Prostate gland (tissue), 2 donors: ENCODE measurements around the gene EGLN3.

ENCODE experiments used
- POLR2A ChIP-seq: fragments of 450-650 bp; IDR thresholded peaks from one replicate; pipeline ENCODE4 v1.6.1; 2016; ENCODE audit warnings: antibody characterized with exemption, mild to moderate bottlenecking
- TF ChIP-seq, protein P1 (sequence below), 4 experiments: fragments of 200-600 bp in 2 of 4; fragments of 450-650 bp in 2 of 4; sonication (generic) in 2 of 4; IDR thresholded peaks; 1 replicate in 3 of 4; 2 replicates in 1 of 4; pipeline ENCODE4 v1.5.1; 2016 to 2019; ENCODE audit warnings: antibody characterized with exemption in 4 of 4, mild to moderate bottlenecking in 2 of 4, moderate library complexity in 2 of 4

DNA sequence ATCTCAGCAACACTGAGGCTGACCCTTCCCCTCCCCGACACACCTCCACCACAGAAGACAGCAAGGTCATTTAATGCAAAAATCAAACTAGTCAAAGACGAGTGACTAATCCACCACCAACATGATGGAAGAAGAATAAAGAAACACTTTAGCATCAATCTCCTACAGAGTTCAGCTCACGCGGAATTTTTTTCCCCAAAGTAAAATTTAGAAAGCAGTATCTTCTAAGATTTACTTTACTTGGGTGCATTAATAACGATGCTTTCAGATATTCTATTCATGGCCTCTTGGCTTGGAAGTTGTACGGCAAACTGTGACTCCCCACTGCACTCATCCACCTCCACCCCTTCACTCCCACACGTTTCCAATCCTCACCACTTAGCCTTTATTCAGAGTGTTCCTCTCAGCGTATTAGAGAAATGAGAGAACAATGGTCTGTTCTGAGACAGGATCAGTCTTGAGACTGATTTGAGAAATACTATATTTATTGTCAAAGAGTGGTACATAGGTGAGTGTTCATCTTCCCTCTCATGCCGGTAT, 1.9 kb downstream of the EGLN3 start:
- TF ChIP-seq, protein P1, sequence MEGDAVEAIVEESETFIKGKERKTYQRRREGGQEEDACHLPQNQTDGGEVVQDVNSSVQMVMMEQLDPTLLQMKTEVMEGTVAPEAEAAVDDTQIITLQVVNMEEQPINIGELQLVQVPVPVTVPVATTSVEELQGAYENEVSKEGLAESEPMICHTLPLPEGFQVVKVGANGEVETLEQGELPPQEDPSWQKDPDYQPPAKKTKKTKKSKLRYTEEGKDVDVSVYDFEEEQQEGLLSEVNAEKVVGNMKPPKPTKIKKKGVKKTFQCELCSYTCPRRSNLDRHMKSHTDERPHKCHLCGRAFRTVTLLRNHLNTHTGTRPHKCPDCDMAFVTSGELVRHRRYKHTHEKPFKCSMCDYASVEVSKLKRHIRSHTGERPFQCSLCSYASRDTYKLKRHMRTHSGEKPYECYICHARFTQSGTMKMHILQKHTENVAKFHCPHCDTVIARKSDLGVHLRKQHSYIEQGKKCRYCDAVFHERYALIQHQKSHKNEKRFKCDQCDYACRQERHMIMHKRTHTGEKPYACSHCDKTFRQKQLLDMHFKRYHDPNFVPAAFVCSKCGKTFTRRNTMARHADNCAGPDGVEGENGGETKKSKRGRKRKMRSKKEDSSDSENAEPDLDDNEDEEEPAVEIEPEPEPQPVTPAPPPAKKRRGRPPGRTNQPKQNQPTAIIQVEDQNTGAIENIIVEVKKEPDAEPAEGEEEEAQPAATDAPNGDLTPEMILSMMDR (IDR thresholded peaks at IDR 0.05), result no peak
- TF ChIP-seq POLR2A, result no peak
